Esophagus muscularis mucosa (tissue), 4 donors: ENCODE data around the gene GTF2F2. TPM values are rescaled to one million over a fixed set of nuclear protein-coding genes. Genes with fewer than 3 reads are reported as not detected.

Experiments used
- DNase-seq: peaks from one replicate; pipeline ENCODE4 v3.0.0-alpha.2; 2017; ENCODE audit errors: extremely low spot score
- H3K27ac ChIP-seq, 4 donors: fragments of 200-600 bp; sonication (generic); replicated peaks in 1 of 4; 1 replicate in 3 of 4; 2 replicates in 1 of 4; pipeline ENCODE4 v1.5.1; 2016 to 2019; ENCODE audit warnings: mild to moderate bottlenecking in 1 of 4
- H3K27me3 ChIP-seq, 4 donors: fragments of 200-600 bp; sonication (generic); one replicate each; pipeline versions ENCODE4 v1.5.1 to v1.6.0; 2016 to 2019
- H3K36me3 ChIP-seq, 4 donors: fragments of 200-600 bp; sonication (generic); one replicate each; pipeline ENCODE4 v1.5.1; 2016 to 2019
- H3K4me1 ChIP-seq, 4 donors: fragments of 200-600 bp; sonication (generic); one replicate each; pipeline ENCODE4 v1.5.1; 2016 to 2019
- H3K4me3 ChIP-seq, 4 donors: fragments of 200-600 bp; sonication (generic); 1 replicate in 2 of 4; 2 replicates in 2 of 4; pipeline ENCODE4 v1.5.1; 2016 to 2019; ENCODE audit warnings: mild to moderate bottlenecking in 4 of 4, moderate library complexity in 1 of 4
- H3K9me3 ChIP-seq, 4 donors: fragments of 200-600 bp; sonication (generic); 1 replicate in 3 of 4; 2 replicates in 1 of 4; pipeline ENCODE4 v1.5.1; 2016 to 2019
- EP300 ChIP-seq: sonication (generic); formaldehyde crosslinking; IDR thresholded peaks from one replicate; pipeline ENCODE4 v1.6.1; 2017; ENCODE audit warnings: antibody characterized with exemption
- POLR2A ChIP-seq: fragments of 450-650 bp; IDR thresholded peaks from one replicate; pipeline ENCODE4 v1.6.1; 2017; ENCODE audit warnings: antibody characterized with exemption, moderate library complexity, mild to moderate bottlenecking, low read depth
- POLR2AphosphoS5 ChIP-seq, 2 donors: sonication (generic); formaldehyde crosslinking; IDR thresholded peaks; one replicate each; pipeline ENCODE4 v1.6.1; 2017; ENCODE audit warnings: antibody characterized with exemption in 2 of 2
- WGBS: methylation state at CpG from one replicate; pipeline ENCODE4 v1.1.5; 2018; 5-methylcytosine and 5-hydroxymethylcytosine counted together
- intact Hi-C: fragments of 100-400 bp; cut with DNase I; formaldehyde crosslinking; loops from one replicate; pipeline ENCODE4 v1.15.1; 2023
- total RNA-seq, 4 donors: library from RNA; depleted of rRNA; stranded (reverse); fragments of >200 nt; gene quantifications; one replicate each; pipeline versions ENCODE4 v1.1.0 to v1.2.1, GENCODE V29; 2016
- TF ChIP-seq, protein P1 (sequence below), 3 experiments: fragments of 200-600 bp in 2 of 3; fragments of 450-650 bp in 1 of 3; sonication (generic) in 2 of 3; IDR thresholded peaks; one replicate each; pipeline ENCODE4 v1.5.1; 2017 to 2019; ENCODE audit warnings: antibody characterized with exemption in 3 of 3, mild to moderate bottlenecking in 2 of 3, moderate library complexity in 1 of 3

Gene GTF2F2
- total RNA-seq, 4 donors from 2014 or later = 12.9 to 15.1 (median 14.6) TPM

DNA sequence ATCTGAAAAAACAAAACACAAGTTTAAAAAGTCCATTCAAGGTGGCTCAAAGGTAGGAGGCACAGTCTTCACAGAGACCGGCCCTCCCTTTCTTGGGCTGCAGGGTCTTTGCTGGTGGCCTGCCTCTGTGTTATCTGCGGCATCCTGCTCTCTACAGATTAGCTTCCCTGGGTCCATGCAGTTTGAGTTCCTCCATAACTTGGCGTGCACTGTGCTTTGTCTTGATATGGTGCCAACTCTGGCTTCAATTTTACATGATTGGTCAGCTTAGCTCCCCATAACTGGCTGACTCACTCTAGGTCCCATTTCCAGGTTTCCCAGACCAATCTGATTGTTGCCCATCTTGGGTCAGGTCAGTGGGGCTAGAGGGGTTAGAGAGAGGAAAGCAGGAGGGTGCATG is 178.9 kb downstream of the GTF2F2 start:
- H3K36me3 ChIP-seq = no peaks in the 10 kb centered on the region
- DNase-seq = no peak
- peaks cover 0 to 23% (median 0%) of the 10 kb centered on the region in 4 donors for H3K27me3 ChIP-seq
- H3K4me1 ChIP-seq = no peaks in the 10 kb centered on the region
- intact Hi-C loops = no loop called here
- no peaks in the 10 kb centered on the region for H3K9me3 ChIP-seq
- TF ChIP-seq POLR2AphosphoS5 (IDR thresholded peaks at IDR 0.05) = no peak
- no peak overlapping the region for H3K27ac ChIP-seq
- 78% methylated on average over 3 of the region's 3 CpGs for WGBS
- H3K4me3 ChIP-seq = no peak overlapping the region

DNA sequence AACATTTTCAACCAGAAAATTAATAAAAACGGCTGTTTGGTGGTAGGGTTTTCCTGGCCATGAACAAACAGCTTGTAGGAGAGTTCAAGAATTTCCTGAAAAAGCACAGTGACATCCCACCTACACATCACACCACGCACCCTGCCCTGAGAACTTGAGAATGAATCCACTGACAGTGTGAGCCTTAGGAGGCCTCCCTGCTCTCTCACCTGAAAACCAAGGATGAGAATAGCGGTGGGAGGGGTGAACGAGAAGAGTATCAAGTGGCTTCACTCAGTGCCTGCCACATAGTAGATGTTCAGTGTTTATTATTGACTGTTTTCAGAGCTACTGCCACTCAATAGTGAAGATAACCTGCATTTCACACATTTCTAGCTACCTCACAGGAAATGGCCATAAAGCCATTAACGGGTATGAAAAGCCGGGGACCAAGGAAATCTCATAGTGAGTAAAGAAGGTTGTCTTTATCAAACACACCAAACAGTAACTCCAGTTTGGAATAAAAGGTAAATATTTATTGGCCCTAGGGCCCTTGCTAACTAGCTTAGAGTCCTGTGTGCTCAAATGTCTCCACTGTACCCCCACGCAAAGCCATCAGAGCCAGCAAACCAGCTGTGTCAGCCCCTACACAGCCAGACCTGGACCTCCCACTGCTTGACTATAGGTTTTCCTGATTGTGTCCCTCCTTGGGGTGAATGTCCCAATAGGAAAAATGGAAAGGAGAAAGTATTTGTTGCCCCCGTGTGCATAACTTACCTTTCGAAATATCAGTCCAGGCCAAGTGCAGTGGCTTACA is 180.1 kb downstream of the GTF2F2 start:
- 74% methylated on average over 9 of the region's 9 CpGs for WGBS
- H3K27ac ChIP-seq = no peak overlapping the region
- DNase-seq = no peak
- no peaks in the 10 kb centered on the region for H3K36me3 ChIP-seq
- TF ChIP-seq EP300 (no peak), POLR2A (no peak), POLR2AphosphoS5 (IDR thresholded peaks at IDR 0.05) (no peak)
- TF ChIP-seq, protein P1, sequence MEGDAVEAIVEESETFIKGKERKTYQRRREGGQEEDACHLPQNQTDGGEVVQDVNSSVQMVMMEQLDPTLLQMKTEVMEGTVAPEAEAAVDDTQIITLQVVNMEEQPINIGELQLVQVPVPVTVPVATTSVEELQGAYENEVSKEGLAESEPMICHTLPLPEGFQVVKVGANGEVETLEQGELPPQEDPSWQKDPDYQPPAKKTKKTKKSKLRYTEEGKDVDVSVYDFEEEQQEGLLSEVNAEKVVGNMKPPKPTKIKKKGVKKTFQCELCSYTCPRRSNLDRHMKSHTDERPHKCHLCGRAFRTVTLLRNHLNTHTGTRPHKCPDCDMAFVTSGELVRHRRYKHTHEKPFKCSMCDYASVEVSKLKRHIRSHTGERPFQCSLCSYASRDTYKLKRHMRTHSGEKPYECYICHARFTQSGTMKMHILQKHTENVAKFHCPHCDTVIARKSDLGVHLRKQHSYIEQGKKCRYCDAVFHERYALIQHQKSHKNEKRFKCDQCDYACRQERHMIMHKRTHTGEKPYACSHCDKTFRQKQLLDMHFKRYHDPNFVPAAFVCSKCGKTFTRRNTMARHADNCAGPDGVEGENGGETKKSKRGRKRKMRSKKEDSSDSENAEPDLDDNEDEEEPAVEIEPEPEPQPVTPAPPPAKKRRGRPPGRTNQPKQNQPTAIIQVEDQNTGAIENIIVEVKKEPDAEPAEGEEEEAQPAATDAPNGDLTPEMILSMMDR (IDR thresholded peaks at IDR 0.05) = no peak
- no peaks in the 10 kb centered on the region for H3K4me1 ChIP-seq
- H3K9me3 ChIP-seq = no peaks in the 10 kb centered on the region
- intact Hi-C loops = no loop called here
- H3K27me3 ChIP-seq = peaks cover 0 to 31% (median 0%) of the 10 kb centered on the region in 4 donors
- no peak overlapping the region for H3K4me3 ChIP-seq

DNA sequence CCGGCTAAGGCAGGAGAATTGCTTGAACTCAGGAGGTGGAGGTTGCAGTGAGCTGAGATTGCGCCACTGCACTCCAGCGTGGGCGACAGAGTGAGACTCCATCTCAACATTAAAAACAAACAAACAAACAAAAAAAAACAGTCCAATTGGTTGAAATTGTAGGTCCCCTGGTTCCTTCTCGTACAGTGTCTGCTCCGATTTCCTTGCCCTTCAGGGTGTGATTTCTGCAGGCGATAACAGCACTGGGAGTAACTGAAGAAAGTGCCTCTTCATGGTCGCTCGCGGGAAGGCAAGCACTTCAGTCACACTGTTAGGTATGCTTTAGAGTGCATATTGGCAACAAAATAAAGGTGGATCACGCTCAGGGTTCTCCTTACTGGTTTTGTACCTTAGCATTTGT is 181.0 kb downstream of the GTF2F2 start:
- WGBS = 80% methylated on average over 11 of the region's 11 CpGs

GRCh38 chr13:45302507-45302906 is 182.2 kb downstream of the GTF2F2 start:
- no peaks in the 10 kb centered on the region for H3K36me3 ChIP-seq
- no peak overlapping the region for H3K4me3 ChIP-seq
- TF ChIP-seq, protein P1 (IDR thresholded peaks at IDR 0.05) = no peak
- no peak for TF ChIP-seq EP300
- TF ChIP-seq POLR2AphosphoS5 (IDR thresholded peaks at IDR 0.05) = no peak
- no peak for TF ChIP-seq POLR2A
- no peaks in the 10 kb centered on the region for H3K9me3 ChIP-seq
- no peak overlapping the region for H3K27ac ChIP-seq
- peaks cover 0 to 39% (median 0%) of the 10 kb centered on the region in 4 donors for H3K27me3 ChIP-seq
- intact Hi-C loops = no loop called here
- no peak for DNase-seq
- no peaks in the 10 kb centered on the region for H3K4me1 ChIP-seq
- WGBS = 44% methylated on average over 3 of the region's 3 CpGs

More for the DNA sequence above, 181.0 kb downstream of the GTF2F2 start:
- no peaks in the 10 kb centered on the region for H3K9me3 ChIP-seq
- DNase-seq = no peak
- peaks cover 0 to 35% (median 0%) of the 10 kb centered on the region in 4 donors for H3K27me3 ChIP-seq
- no peak overlapping the region for H3K4me3 ChIP-seq
- no peak for TF ChIP-seq POLR2A
- TF ChIP-seq EP300 = no peak
- no peak for TF ChIP-seq POLR2AphosphoS5 (IDR thresholded peaks at IDR 0.05)
- TF ChIP-seq, protein P1 (IDR thresholded peaks at IDR 0.05) = no peak
- H3K36me3 ChIP-seq = no peaks in the 10 kb centered on the region
- no peak overlapping the region for H3K27ac ChIP-seq
- H3K4me1 ChIP-seq = no peaks in the 10 kb centered on the region
- intact Hi-C loops = no loop called here

- Histone ChIP-seq H3K9me3 (no peaks in the 10 kb centered on the region), H3K4me3 (no peak overlapping the region), H3K27ac (no peak overlapping the region), H3K27me3 (peaks cover 0 to 40% (median 0%) of the 10 kb centered on the region in 4 donors), H3K36me3 (no peaks in the 10 kb centered on the region), H3K4me1 (no peaks in the 10 kb centered on the region)
- 74% methylated on average over 2 of the region's 2 CpGs for WGBS
- no peak for TF ChIP-seq POLR2A
- TF ChIP-seq, protein P1 (IDR thresholded peaks at IDR 0.05) = no peak
- TF ChIP-seq POLR2AphosphoS5 (IDR thresholded peaks at IDR 0.05) = no peak
- TF ChIP-seq EP300 = no peak
- intact Hi-C loops = no loop called here
- DNase-seq = no peak
Observed at GRCh38 chr13:45303026-45303425, 182.7 kb downstream of the GTF2F2 start.
